ENCODE results near the gene IRX1. TPM values are rescaled to one million over a fixed set of nuclear protein-coding genes. Genes with fewer than 3 reads are reported as not detected.

IRX1 gene
- not detected for total RNA-seq
- long read RNA-seq, donor 1 = 0 reads
- long read RNA-seq, donor 2 = 0 reads

- no peaks in the 10 kb centered on the region for H3K36me3 ChIP-seq (ENCODE audit: low read depth)
- H3K4me3 ChIP-seq = no peak within 1 kb of the TSS
- intact Hi-C loops (cut with DNase I, micrococcal nuclease) = no loop called here
- no peak for ATAC-seq
- H3K4me1 ChIP-seq (ENCODE audit: low read depth) = no peaks in the 10 kb centered on the region
- no peak for DNase-seq
- no peaks in the 10 kb centered on the region for H3K9me3 ChIP-seq
- TF ChIP-seq, protein P1, sequence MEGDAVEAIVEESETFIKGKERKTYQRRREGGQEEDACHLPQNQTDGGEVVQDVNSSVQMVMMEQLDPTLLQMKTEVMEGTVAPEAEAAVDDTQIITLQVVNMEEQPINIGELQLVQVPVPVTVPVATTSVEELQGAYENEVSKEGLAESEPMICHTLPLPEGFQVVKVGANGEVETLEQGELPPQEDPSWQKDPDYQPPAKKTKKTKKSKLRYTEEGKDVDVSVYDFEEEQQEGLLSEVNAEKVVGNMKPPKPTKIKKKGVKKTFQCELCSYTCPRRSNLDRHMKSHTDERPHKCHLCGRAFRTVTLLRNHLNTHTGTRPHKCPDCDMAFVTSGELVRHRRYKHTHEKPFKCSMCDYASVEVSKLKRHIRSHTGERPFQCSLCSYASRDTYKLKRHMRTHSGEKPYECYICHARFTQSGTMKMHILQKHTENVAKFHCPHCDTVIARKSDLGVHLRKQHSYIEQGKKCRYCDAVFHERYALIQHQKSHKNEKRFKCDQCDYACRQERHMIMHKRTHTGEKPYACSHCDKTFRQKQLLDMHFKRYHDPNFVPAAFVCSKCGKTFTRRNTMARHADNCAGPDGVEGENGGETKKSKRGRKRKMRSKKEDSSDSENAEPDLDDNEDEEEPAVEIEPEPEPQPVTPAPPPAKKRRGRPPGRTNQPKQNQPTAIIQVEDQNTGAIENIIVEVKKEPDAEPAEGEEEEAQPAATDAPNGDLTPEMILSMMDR (IDR thresholded peaks at IDR 0.05) = no peak
Observed at GRCh38 chr5:3595006-3595961, at the start of gene IRX1. TSS of gene IRX1 (plus strand) at chr5:3595832. CDS start at chr5:3596106, 274 bp downstream.

- ATAC-seq (no peak), DNase-seq (no peak)
- TF ChIP-seq, protein P1 (IDR thresholded peaks at IDR 0.05) = no peak
- Histone ChIP-seq H3K36me3 (ENCODE audit: low read depth) (no peaks in the 10 kb centered on the region), H3K9me3 (peaks cover 12% of the 10 kb centered on the region), H3K4me3 (no peak overlapping the region), H3K4me1 (ENCODE audit: low read depth) (no peaks in the 10 kb centered on the region)
- intact Hi-C loops (cut with DNase I, micrococcal nuclease) = no loop called here
Observed at GRCh38 chr5:3546028-3546427, 49.6 kb upstream of the IRX1 start.

- no peaks in the 10 kb centered on the region for H3K9me3 ChIP-seq
Observed at GRCh38 chr5:3564116-3564515, 31.5 kb upstream of the IRX1 start.

DNA sequence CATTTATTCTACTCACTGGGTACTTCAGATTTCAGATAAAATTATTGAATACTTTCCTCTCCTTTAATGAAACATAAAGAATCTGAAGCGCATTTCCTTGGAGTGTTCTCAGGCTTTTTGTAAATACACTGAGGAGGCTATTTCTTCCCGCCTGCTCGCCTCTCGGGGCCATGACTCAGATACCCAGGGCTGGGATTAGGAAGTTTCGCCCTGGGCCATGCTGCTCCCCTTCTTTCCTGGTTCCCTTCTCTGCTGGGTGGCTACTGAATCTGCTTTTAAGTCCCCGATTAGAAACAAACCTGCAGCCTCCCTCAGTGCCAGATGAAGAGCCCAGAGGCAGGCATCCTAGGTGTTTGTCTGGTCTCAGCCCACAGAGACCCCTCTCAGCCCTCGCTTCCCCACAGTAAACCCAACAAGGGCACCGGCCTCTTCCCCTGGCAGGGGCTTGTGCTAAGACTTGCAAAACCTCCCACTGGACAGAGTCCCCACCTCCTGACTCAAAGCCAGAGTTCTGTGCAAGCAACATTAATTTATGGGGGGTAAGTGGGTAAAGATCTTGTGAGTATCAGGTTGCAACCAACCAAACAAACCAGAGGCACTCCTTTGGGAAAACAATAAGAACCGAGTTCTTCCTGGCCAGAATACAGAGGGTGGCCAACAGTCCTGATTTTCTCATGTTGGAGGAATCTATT, 30.7 kb upstream of the IRX1 start:
- ATAC-seq (no peak), DNase-seq (no peak)
- Histone ChIP-seq H3K4me1 (ENCODE audit: low read depth) (no peaks in the 10 kb centered on the region), H3K9me3 (no peaks in the 10 kb centered on the region), H3K36me3 (ENCODE audit: low read depth) (no peaks in the 10 kb centered on the region), H3K4me3 (no peak overlapping the region)
- TF ChIP-seq, protein P1 (IDR thresholded peaks at IDR 0.05) = no peak
- intact Hi-C loops (cut with DNase I, micrococcal nuclease) = no loop called here

More at GRCh38 chr5:3564116-3564515, 31.5 kb upstream of the IRX1 start:
- no peak for DNase-seq
- H3K4me1 ChIP-seq (ENCODE audit: low read depth) = no peaks in the 10 kb centered on the region
- ATAC-seq = no peak
- TF ChIP-seq, protein P1 (IDR thresholded peaks at IDR 0.05) = no peak
- no peak overlapping the region for H3K4me3 ChIP-seq
- intact Hi-C loops (cut with DNase I, micrococcal nuclease) = no loop called here
- no peaks in the 10 kb centered on the region for H3K36me3 ChIP-seq (ENCODE audit: low read depth)

- Histone ChIP-seq H3K9me3 (no peaks in the 10 kb centered on the region), H3K4me3 (no peak overlapping the region), H3K4me1 (ENCODE audit: low read depth) (no peaks in the 10 kb centered on the region), H3K36me3 (ENCODE audit: low read depth) (no peaks in the 10 kb centered on the region)
- no peak for ATAC-seq
- DNase-seq = no peak
- TF ChIP-seq, protein P1 (IDR thresholded peaks at IDR 0.05) = no peak
- intact Hi-C loops (cut with DNase I, micrococcal nuclease) = no loop called here
Observed at GRCh38 chr5:3584724-3585531, 10.7 kb upstream of the IRX1 start.
